DOHH2 (cell line): ENCODE measurements around the gene DNAJC15.

Experiments
- EZH2phosphoT487 ChIP-seq: fragments of 200-600 bp; sonication (generic); IDR thresholded peaks from 2 replicates; pipeline ENCODE4 v1.6.1; 2017; ENCODE audit warnings: borderline replicate concordance, mild to moderate bottlenecking, antibody characterized with exemption, low read length, moderate library complexity, mixed read lengths
- TF ChIP-seq, protein P1 (sequence below): fragments of 200-600 bp; sonication (generic); IDR thresholded peaks from one replicate; pipeline ENCODE4 v1.5.1; 2014; ENCODE audit warnings: antibody characterized with exemption, mild to moderate bottlenecking, low read depth, low read length; ENCODE audit not compliant: poor library complexity, severe bottlenecking

DNA sequence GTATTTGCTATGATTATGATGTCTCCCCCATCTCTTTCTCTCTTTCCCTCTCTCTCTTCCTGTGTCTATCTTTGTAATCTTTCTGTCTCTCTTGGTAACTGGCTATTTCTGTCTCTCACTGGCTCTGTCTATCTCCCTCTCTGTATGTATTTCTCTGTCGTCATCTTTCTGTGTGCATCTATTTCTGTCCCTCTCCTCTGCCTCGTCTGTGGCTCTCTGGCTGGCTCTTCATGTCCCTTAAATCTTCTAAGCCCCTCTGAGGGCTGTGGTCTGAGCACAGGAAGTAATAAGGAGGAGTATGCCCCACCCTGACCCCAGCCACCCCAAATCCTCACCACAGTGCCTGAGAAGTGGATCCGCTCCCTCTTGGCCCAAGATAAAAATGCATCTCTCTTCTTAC lies 104.4 kb downstream of the DNAJC15 start:
- TF ChIP-seq, protein P1, sequence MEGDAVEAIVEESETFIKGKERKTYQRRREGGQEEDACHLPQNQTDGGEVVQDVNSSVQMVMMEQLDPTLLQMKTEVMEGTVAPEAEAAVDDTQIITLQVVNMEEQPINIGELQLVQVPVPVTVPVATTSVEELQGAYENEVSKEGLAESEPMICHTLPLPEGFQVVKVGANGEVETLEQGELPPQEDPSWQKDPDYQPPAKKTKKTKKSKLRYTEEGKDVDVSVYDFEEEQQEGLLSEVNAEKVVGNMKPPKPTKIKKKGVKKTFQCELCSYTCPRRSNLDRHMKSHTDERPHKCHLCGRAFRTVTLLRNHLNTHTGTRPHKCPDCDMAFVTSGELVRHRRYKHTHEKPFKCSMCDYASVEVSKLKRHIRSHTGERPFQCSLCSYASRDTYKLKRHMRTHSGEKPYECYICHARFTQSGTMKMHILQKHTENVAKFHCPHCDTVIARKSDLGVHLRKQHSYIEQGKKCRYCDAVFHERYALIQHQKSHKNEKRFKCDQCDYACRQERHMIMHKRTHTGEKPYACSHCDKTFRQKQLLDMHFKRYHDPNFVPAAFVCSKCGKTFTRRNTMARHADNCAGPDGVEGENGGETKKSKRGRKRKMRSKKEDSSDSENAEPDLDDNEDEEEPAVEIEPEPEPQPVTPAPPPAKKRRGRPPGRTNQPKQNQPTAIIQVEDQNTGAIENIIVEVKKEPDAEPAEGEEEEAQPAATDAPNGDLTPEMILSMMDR: no peak
- no peak for TF ChIP-seq EZH2phosphoT487
